ENCODE measurements around the gene AKAP13. TPM values are rescaled to one million over a fixed set of nuclear protein-coding genes. Genes with fewer than 3 reads are reported as not detected.

The AKAP13 gene
- polyA plus RNA-seq, 3 donors: 47.9 to 99.7 (median 92.6) TPM

- H3K27ac Mint-ChIP-seq: peak overlapping the region in 1 of 7 donors; percentile 46
- H3K4me1 Mint-ChIP-seq: no peaks in the 10 kb centered on the region
- no peak overlapping the region for H3K4me3 Mint-ChIP-seq
- no peaks in the 10 kb centered on the region for H3K9me3 Mint-ChIP-seq
- H3K4me1 ChIP-seq (ENCODE audit: control insufficient read depth in 1 of 2, insufficient read depth in 2 of 2, low read length in 2 of 2): no peaks in the 10 kb centered on the region
- H3K9me3 ChIP-seq (replicated peaks in 1 of 2; ENCODE audit: control insufficient read depth in 1 of 2, insufficient read depth in 1 of 2, low read length in 2 of 2): no peaks in the 10 kb centered on the region
- H3K27me3 Mint-ChIP-seq (ENCODE audit: low read depth in 3 of 3): peaks cover 0 to 3% (median 0%) of the 10 kb centered on the region in 3 donors
- TF ChIP-seq, protein P1, sequence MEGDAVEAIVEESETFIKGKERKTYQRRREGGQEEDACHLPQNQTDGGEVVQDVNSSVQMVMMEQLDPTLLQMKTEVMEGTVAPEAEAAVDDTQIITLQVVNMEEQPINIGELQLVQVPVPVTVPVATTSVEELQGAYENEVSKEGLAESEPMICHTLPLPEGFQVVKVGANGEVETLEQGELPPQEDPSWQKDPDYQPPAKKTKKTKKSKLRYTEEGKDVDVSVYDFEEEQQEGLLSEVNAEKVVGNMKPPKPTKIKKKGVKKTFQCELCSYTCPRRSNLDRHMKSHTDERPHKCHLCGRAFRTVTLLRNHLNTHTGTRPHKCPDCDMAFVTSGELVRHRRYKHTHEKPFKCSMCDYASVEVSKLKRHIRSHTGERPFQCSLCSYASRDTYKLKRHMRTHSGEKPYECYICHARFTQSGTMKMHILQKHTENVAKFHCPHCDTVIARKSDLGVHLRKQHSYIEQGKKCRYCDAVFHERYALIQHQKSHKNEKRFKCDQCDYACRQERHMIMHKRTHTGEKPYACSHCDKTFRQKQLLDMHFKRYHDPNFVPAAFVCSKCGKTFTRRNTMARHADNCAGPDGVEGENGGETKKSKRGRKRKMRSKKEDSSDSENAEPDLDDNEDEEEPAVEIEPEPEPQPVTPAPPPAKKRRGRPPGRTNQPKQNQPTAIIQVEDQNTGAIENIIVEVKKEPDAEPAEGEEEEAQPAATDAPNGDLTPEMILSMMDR (IDR thresholded peaks at IDR 0.05): no peak
- peaks cover 23% of the 10 kb centered on the region for H3K79me2 ChIP-seq (ENCODE audit: insufficient read depth, low read length)
- no peak overlapping the region for H2AFZ ChIP-seq (ENCODE audit: insufficient read depth, low read depth, low read length, poor library complexity, severe bottlenecking)
- WGBS (ENCODE audit: insufficient coverage): 90% methylated on average over 2 of the region's 4 CpGs
- peaks cover 100% of the 10 kb centered on the region for H4K20me1 ChIP-seq (ENCODE audit: insufficient read depth, low read length)
- peaks cover 92 to 100% of the 10 kb centered on the region in 2 donors for H3K36me3 ChIP-seq (replicated peaks in 1 of 2; ENCODE audit: control insufficient read depth in 1 of 2, insufficient read depth in 2 of 2, low read length in 2 of 2)
- intact Hi-C loops (cut with micrococcal nuclease): no loop called here
- DNase-seq: no peak
- H3K9ac ChIP-seq (ENCODE audit: insufficient read depth, low read length, poor library complexity, severe bottlenecking): no peak overlapping the region
- no peak overlapping the region for H3K4me2 ChIP-seq (replicated peaks; ENCODE audit: extremely low read depth, low read length, poor library complexity, severe bottlenecking)
- H3K27me3 ChIP-seq (ENCODE audit: control insufficient read depth in 2 of 2, insufficient read depth in 2 of 2, low read length in 2 of 2): no peaks in the 10 kb centered on the region
- peaks cover 90 to 96% of the 10 kb centered on the region in 2 donors for H3K36me3 Mint-ChIP-seq
- no peak overlapping the region for H3K4me3 ChIP-seq (replicated peaks in 1 of 3; ENCODE audit: low read depth in 2 of 3, low read length in 3 of 3)
- no peak overlapping the region for H3K27ac ChIP-seq (ENCODE audit: low read depth in 1 of 2, low read length in 2 of 2)
Observed at GRCh38 chr15:85681386-85681785, 301.0 kb downstream of the AKAP13 start.

- WGBS (ENCODE audit: insufficient coverage): 100% methylated on average over 3 of the region's 6 CpGs
- peaks cover 80 to 93% of the 10 kb centered on the region in 2 donors for H3K36me3 ChIP-seq (replicated peaks in 1 of 2; ENCODE audit: control insufficient read depth in 1 of 2, insufficient read depth in 2 of 2, low read length in 2 of 2)
- H3K4me3 Mint-ChIP-seq: no peak overlapping the region
Observed at GRCh38 chr15:85684174-85684710, 303.8 kb downstream of the AKAP13 start.

More at GRCh38 chr15:85684174-85684710, 303.8 kb downstream of the AKAP13 start:
- peaks cover 100% of the 10 kb centered on the region for H4K20me1 ChIP-seq (ENCODE audit: insufficient read depth, low read length)
- H3K27me3 ChIP-seq (ENCODE audit: control insufficient read depth in 2 of 2, insufficient read depth in 2 of 2, low read length in 2 of 2): no peaks in the 10 kb centered on the region
- no peak overlapping the region for H3K4me2 ChIP-seq (replicated peaks; ENCODE audit: extremely low read depth, low read length, poor library complexity, severe bottlenecking)
- H2AFZ ChIP-seq (ENCODE audit: insufficient read depth, low read depth, low read length, poor library complexity, severe bottlenecking): no peak overlapping the region
- Mint-ChIP-seq H3K27me3 (ENCODE audit: low read depth in 3 of 3) (peaks cover 0 to 3% (median 0%) of the 10 kb centered on the region in 3 donors), H3K36me3 (peaks cover 79 to 86% of the 10 kb centered on the region in 2 donors), H3K9me3 (no peaks in the 10 kb centered on the region), H3K4me1 (peaks cover 11% of the 10 kb centered on the region), H3K27ac (no peak overlapping the region)
- no peak overlapping the region for H3K9ac ChIP-seq (ENCODE audit: insufficient read depth, low read length, poor library complexity, severe bottlenecking)
- H3K79me2 ChIP-seq (ENCODE audit: insufficient read depth, low read length): peaks cover 24% of the 10 kb centered on the region
- TF ChIP-seq, protein P1 (IDR thresholded peaks at IDR 0.05): no peak
- H3K4me1 ChIP-seq (ENCODE audit: control insufficient read depth in 1 of 2, insufficient read depth in 2 of 2, low read length in 2 of 2): peaks cover 6 to 10% of the 10 kb centered on the region in 2 donors
- peak overlapping the region in 1 of 2 donors; percentile 17 for H3K27ac ChIP-seq (ENCODE audit: low read depth in 1 of 2, low read length in 2 of 2)
- no peak for DNase-seq
- no peaks in the 10 kb centered on the region for H3K9me3 ChIP-seq (replicated peaks in 1 of 2; ENCODE audit: control insufficient read depth in 1 of 2, insufficient read depth in 1 of 2, low read length in 2 of 2)
- intact Hi-C loops (cut with micrococcal nuclease): no loop called here
- H3K4me3 ChIP-seq (replicated peaks in 1 of 3; ENCODE audit: low read depth in 2 of 3, low read length in 3 of 3): no peak overlapping the region
